SK-N-SH (cell line): ENCODE data around the gene LRRFIP2. TPM values are rescaled to one million over a fixed set of nuclear protein-coding genes. Genes with fewer than 3 reads are reported as not detected.

Source experiments
- CTCF ChIA-PET: fragments of 300-600, 350-600 bp; formaldehyde crosslinking; extraction: SDS; loops from one replicate; lab custom pipeline; 2021; lab: Yijun Ruan, JAX
- POLR2A ChIA-PET: fragments of 350-600 bp; sonication (Branson Sonifier 250); formaldehyde crosslinking; extraction: SDS; loops from one replicate; lab custom pipeline; 2020; ENCODE audit warnings: antibody characterized with exemption, inconsistent platforms; lab: Yijun Ruan, JAX
- DNase-seq: peaks from one replicate; pipeline ENCODE4 v3.0.0; 2012
- H2AFZ ChIP-seq: fragments of 200-600 bp; sonication (generic); 2 replicates; pipeline ENCODE4 v1.8.1; 2016; ENCODE audit warnings: antibody characterized with exemption, mild to moderate bottlenecking, low read depth
- H3F3A ChIP-seq: fragments of 200-600 bp; sonication (generic); replicated peaks from 2 replicates; pipeline ENCODE3; 2016; ENCODE audit warnings: antibody characterized with exemption, mild to moderate bottlenecking; ENCODE audit not compliant: insufficient read depth
- H3K27ac ChIP-seq, 2 experiments: fragments of 200-500 bp in 1 of 2; fragments of 200-600 bp in 1 of 2; sonication (Bioruptor generic) in 1 of 2; sonication (generic), shearing (Covaris generic) in 1 of 2; 2 replicates each; pipeline versions ENCODE4 v1.5.1 to v1.6.1; 2014 to 2016; ENCODE audit warnings: low read depth in 2 of 2, inconsistent platforms in 1 of 2, low read length in 1 of 2, mild to moderate bottlenecking in 1 of 2, mixed read lengths in 1 of 2
- H3K27me3 ChIP-seq: fragments of 200-600 bp; sonication (generic), shearing (Covaris generic); 2 replicates; pipeline ENCODE4 v1.6.1; 2016; ENCODE audit warnings: mixed run types; ENCODE audit not compliant: insufficient read depth
- H3K36me3 ChIP-seq, 2 experiments: fragments of 200-500 bp in 1 of 2; fragments of 200-600 bp in 1 of 2; sonication (Bioruptor generic) in 1 of 2; sonication (generic) in 1 of 2; replicated peaks in 1 of 2; 2 replicates each; pipeline versions ENCODE3 to v1.5.1; 2014 to 2016; ENCODE audit warnings: low read length in 1 of 2, mild to moderate bottlenecking in 1 of 2; ENCODE audit not compliant: insufficient read depth in 2 of 2, control insufficient read depth in 1 of 2
- H3K4me1 ChIP-seq, 2 experiments: fragments of 200-500 bp in 1 of 2; fragments of 200-600 bp in 1 of 2; sonication (Bioruptor generic) in 1 of 2; sonication (generic), shearing (Covaris generic) in 1 of 2; 2 replicates each; pipeline versions ENCODE4 v1.5.1 to v1.6.1; 2014 to 2016; ENCODE audit warnings: low read depth in 1 of 2, low read length in 1 of 2, mixed run types in 1 of 2; ENCODE audit not compliant: insufficient read depth in 2 of 2, control insufficient read depth in 1 of 2
- H3K4me2 ChIP-seq: fragments of 200-600 bp; sonication (generic), shearing (Covaris generic); 2 replicates; pipeline ENCODE4 v1.6.1; 2017; ENCODE audit warnings: mixed run types
- H3K4me3 ChIP-seq, 2 experiments: fragments of 200-500 bp in 1 of 2; fragments of 200-600 bp in 1 of 2; sonication (Bioruptor generic) in 1 of 2; sonication (generic), shearing (Covaris generic) in 1 of 2; 2 replicates each; pipeline versions ENCODE4 v1.5.1 to v1.8.1; 2014 to 2016; ENCODE audit warnings: low read depth in 2 of 2, inconsistent platforms in 1 of 2, low read length in 1 of 2, mild to moderate bottlenecking in 1 of 2, mixed read lengths in 1 of 2, moderate library complexity in 1 of 2
- H3K79me2 ChIP-seq: fragments of 200-600 bp; sonication (generic); 2 replicates; pipeline ENCODE4 v1.8.1; 2017; ENCODE audit warnings: mild to moderate bottlenecking; ENCODE audit not compliant: insufficient read depth
- H3K9ac ChIP-seq: fragments of 200-600 bp; sonication (generic); 2 replicates; pipeline ENCODE4 v1.6.1; 2017; ENCODE audit warnings: mixed run types
- H3K9me2 ChIP-seq: fragments of 200-600 bp; sonication (generic); 2 replicates; pipeline ENCODE4 v1.6.1; 2017; ENCODE audit warnings: mixed run types
- H3K9me3 ChIP-seq: fragments of 200-600 bp; sonication (generic); 2 replicates; pipeline ENCODE4 v1.6.1; 2017; ENCODE audit warnings: mixed run types, mild to moderate bottlenecking, moderate library complexity
- H4K20me1 ChIP-seq: fragments of 200-600 bp; sonication (generic); 2 replicates; pipeline ENCODE4 v1.6.1; 2017; ENCODE audit warnings: mild to moderate bottlenecking, mixed run types; ENCODE audit not compliant: insufficient read depth
- CHD2 ChIP-seq: fragments of 150-350 bp; IDR thresholded peaks from 2 replicates; pipeline ENCODE4 v1.6.1; 2018; ENCODE audit warnings: low read length; ENCODE audit not compliant: partially characterized antibody
- CTCF ChIP-seq: fragments of 200-600 bp; sonication (generic); IDR thresholded peaks from 2 replicates; pipeline ENCODE4 v1.6.1; 2017; ENCODE audit warnings: antibody characterized with exemption, mild to moderate bottlenecking, moderate library complexity
- EP300 ChIP-seq, 2 experiments: IDR thresholded peaks; 2 replicates each; pipeline versions ENCODE4 v1.4.0 to v1.6.1; 2012; ENCODE audit warnings: borderline replicate concordance in 1 of 2, low read depth in 1 of 2, low read length in 1 of 2
- EZH2phosphoT487 ChIP-seq: fragments of 200-600 bp; sonication (generic); IDR thresholded peaks from 2 replicates; pipeline ENCODE4 v1.6.1; 2017; ENCODE audit warnings: low read depth, mixed run types, mild to moderate bottlenecking, antibody characterized with exemption, moderate library complexity, borderline replicate concordance
- FOSL2 ChIP-seq: IDR thresholded peaks from 2 replicates; pipeline ENCODE4 v1.4.0; 2012; ENCODE audit warnings: low read depth, mild to moderate bottlenecking, moderate library complexity, borderline replicate concordance
- GATA2 ChIP-seq: sonication (generic); formaldehyde crosslinking; IDR thresholded peaks from 2 replicates; pipeline ENCODE4 v1.5.0; 2020; ENCODE audit warnings: mild to moderate bottlenecking, missing genetic modification reagents
- IRF3 ChIP-seq: fragments of 150-350 bp; IDR thresholded peaks from 2 replicates; pipeline ENCODE4 v1.6.1; 2016; ENCODE audit warnings: mild to moderate bottlenecking, low read depth, low read length
- JUND ChIP-seq: IDR thresholded peaks from 2 replicates; pipeline ENCODE4 v1.4.0; 2012
- MXI1 ChIP-seq: IDR thresholded peaks from 2 replicates; pipeline ENCODE4 v1.6.1; 2012; ENCODE audit warnings: mild to moderate bottlenecking, low read depth, low read length, improper control_type of control experiment
- NFIC ChIP-seq: IDR thresholded peaks from 2 replicates; pipeline ENCODE4 v1.4.0; 2012; ENCODE audit warnings: borderline replicate concordance
- NRF1 ChIP-seq: IDR thresholded peaks from 2 replicates; pipeline ENCODE4 v1.6.1; 2012; ENCODE audit warnings: low read depth, mild to moderate bottlenecking, low read length
- RAD21 ChIP-seq: IDR thresholded peaks from 2 replicates; pipeline ENCODE4 v1.6.1; 2012; ENCODE audit warnings: mild to moderate bottlenecking, low read length
- SIN3A ChIP-seq: IDR thresholded peaks from 2 replicates; pipeline ENCODE4 v1.6.1; 2012; ENCODE audit warnings: low read depth, mild to moderate bottlenecking, low read length, moderate library complexity, borderline replicate concordance
- SMC3 ChIP-seq: IDR thresholded peaks from 2 replicates; pipeline ENCODE4 v1.6.1; 2012; ENCODE audit warnings: low read depth, low read length, improper control_type of control experiment
- TCF12 ChIP-seq: IDR thresholded peaks from 2 replicates; pipeline ENCODE4 v1.4.0; 2012
- TEAD4 ChIP-seq: IDR thresholded peaks from 2 replicates; pipeline ENCODE4 v1.4.0; 2012; ENCODE audit warnings: mild to moderate bottlenecking, borderline replicate concordance; ENCODE audit not compliant: insufficient read depth
- USF1 ChIP-seq: IDR thresholded peaks from 2 replicates; pipeline ENCODE4 v1.4.0; 2012; ENCODE audit warnings: low read depth, borderline replicate concordance
- WGBS: methylation state at CpG from one replicate; pipeline ENCODE4 v1.1.6; 2017; ENCODE audit warnings: low lambda C conversion rate; 5-methylcytosine and 5-hydroxymethylcytosine counted together
- polyA plus RNA-seq, 3 experiments: library from polyadenylated mRNA; depleted of rRNA; stranded (reverse); fragments of >200 nt; gene quantifications; 2 replicates each; pipeline ENCODE4 v1.2.3, GENCODE V29; 2012

The LRRFIP2 gene
- polyA plus RNA-seq, 1 of the 3 experiments (the other 2 are of a cell fraction) = 27.2 TPM

GRCh38 chr3:37086918-37087317, 87.5 kb downstream of the LRRFIP2 start:
- no peaks in the 10 kb centered on the region for H4K20me1 ChIP-seq
- H3K4me3 ChIP-seq = no peak overlapping the region
- peaks cover 13 to 53% of the 10 kb centered on the region in 2 experiments for H3K36me3 ChIP-seq
- ChIA-PET CTCF (no interaction called here), POLR2A (no interaction called here)
- H3K9ac ChIP-seq = no peak overlapping the region
- H3K79me2 ChIP-seq = peaks cover 19% of the 10 kb centered on the region; the same call in 1 of the 2 replicates
- no peaks in the 10 kb centered on the region for H3K27me3 ChIP-seq
- H2AFZ ChIP-seq = no peak overlapping the region
- TF ChIP-seq GATA2 (CRISPR knock-in tag) = no peak
- peak; percentile 43 for TF ChIP-seq JUND
- TF ChIP-seq FOSL2 = 0 out of 2 replicates have a peak, but pooled peaks have one; percentile 18
- 82% methylated on average over 6 of the region's 6 CpGs for whole genome bisulfite sequencing
- no peak overlapping the region for H3K4me2 ChIP-seq
- no peaks in the 10 kb centered on the region for H3K9me3 ChIP-seq
- no peaks in the 10 kb centered on the region for H3K4me1 ChIP-seq
- no peaks in the 10 kb centered on the region for H3F3A ChIP-seq
- H3K9me2 ChIP-seq = no peaks in the 10 kb centered on the region
- DNase-seq = no peak
- H3K27ac ChIP-seq = no peak overlapping the region; a peak in 1 of 4 replicates

GRCh38 chr3:37082317-37082716, 92.1 kb downstream of the LRRFIP2 start:
- WGBS = 93% methylated on average over 3 of the region's 3 CpGs
- no peak overlapping the region for H3K9ac ChIP-seq
- no peaks in the 10 kb centered on the region for H3K27me3 ChIP-seq
- no peaks in the 10 kb centered on the region for H3K4me1 ChIP-seq
- H4K20me1 ChIP-seq = no peaks in the 10 kb centered on the region
- ChIA-PET CTCF (no interaction called here), POLR2A (no interaction called here)
- H3K9me2 ChIP-seq = no peaks in the 10 kb centered on the region
- H3K4me3 ChIP-seq = no peak overlapping the region
- no peaks in the 10 kb centered on the region for H3K9me3 ChIP-seq
- no peaks in the 10 kb centered on the region for H3F3A ChIP-seq
- H2AFZ ChIP-seq = no peak overlapping the region
- TF ChIP-seq EP300 (IDR thresholded peaks at IDR 0.05; ENCODE audit: borderline replicate concordance in 1 of 2, low read depth in 1 of 2, low read length in 1 of 2) = no peak
- TF ChIP-seq IRF3 = no peak
- no peak for TF ChIP-seq TEAD4
- TF ChIP-seq NRF1 = no peak
- no peak for TF ChIP-seq CTCF
- no peak for TF ChIP-seq MXI1
- no peak for TF ChIP-seq EZH2phosphoT487
- TF ChIP-seq NFIC = no peak
- no peak for TF ChIP-seq USF1
- TF ChIP-seq SIN3A = no peak
- TF ChIP-seq SMC3 = no peak
- TF ChIP-seq CHD2 = no peak
- TF ChIP-seq TCF12 = no peak
- TF ChIP-seq RAD21 = no peak
- H3K4me2 ChIP-seq = no peak overlapping the region
- DNase-seq = no peak
- no peak overlapping the region for H3K27ac ChIP-seq
- H3K79me2 ChIP-seq = peaks cover 15% of the 10 kb centered on the region; the same call in 1 of the 2 replicates
- H3K36me3 ChIP-seq = peaks cover 33 to 54% of the 10 kb centered on the region in 2 experiments
